Measurements from ENCODE around the gene SRC.
A peak's percentile ranks its signal among the peaks of the same experiment; 100 is the strongest.

Gene SRC

DNA sequence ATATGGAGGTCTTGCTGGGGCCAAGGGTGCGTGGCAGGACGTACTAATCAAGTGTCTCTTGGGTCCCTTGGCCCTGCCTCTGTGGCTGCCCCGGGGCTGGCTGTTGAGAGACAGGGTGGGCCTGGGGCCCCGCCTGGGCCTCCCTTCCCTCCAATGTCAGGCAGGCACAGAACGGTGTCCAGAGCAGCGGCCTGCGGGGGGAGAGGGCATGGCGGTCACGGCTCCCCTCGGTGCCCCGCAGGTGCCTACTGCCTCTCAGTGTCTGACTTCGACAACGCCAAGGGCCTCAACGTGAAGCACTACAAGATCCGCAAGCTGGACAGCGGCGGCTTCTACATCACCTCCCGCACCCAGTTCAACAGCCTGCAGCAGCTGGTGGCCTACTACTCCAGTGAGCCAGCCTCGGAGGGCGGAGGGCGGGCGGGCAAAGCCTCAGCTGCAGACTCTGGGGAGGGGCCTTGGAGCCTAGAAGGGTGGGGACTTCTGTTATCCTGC lies 50.0 kb downstream of the SRC start:
- no peak for DNase-seq (ENCODE audit: low read depth in 2 of 2)

DNA sequence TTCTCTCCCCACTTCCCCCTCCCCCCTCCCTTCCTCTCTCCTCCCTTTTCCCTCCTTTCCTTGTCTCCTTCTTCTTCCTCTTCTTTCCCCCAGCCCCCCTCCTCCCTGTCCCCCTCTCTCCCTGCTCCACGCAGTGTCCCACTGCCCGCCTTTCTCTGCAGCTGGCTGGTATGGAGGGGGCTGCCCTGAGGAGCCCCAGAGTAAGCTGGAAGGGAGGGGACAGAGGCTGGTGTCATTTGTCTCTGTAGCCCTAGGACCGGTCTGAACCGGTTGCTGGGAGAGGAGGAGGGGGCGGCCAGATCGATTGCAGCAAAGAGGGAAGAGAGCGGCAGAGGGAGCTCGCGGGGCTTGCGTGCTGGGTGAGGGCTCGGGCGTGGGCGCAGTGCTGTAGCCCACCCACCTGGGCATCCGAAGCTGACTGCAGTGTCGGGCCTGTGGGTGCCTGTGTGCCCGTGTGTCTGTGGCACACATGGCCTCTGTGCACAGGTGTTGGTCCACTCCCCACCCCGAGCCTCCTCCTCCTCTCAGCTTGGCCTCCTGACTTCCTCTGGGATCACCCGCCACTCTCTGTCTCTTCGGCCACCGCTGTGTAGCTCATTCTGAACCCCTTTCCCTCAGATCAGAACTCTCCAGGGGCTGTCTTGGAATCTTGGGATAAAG lies 50.6 kb downstream of the SRC start:
- no peak for DNase-seq (ENCODE audit: low read depth in 2 of 2)

DNA sequence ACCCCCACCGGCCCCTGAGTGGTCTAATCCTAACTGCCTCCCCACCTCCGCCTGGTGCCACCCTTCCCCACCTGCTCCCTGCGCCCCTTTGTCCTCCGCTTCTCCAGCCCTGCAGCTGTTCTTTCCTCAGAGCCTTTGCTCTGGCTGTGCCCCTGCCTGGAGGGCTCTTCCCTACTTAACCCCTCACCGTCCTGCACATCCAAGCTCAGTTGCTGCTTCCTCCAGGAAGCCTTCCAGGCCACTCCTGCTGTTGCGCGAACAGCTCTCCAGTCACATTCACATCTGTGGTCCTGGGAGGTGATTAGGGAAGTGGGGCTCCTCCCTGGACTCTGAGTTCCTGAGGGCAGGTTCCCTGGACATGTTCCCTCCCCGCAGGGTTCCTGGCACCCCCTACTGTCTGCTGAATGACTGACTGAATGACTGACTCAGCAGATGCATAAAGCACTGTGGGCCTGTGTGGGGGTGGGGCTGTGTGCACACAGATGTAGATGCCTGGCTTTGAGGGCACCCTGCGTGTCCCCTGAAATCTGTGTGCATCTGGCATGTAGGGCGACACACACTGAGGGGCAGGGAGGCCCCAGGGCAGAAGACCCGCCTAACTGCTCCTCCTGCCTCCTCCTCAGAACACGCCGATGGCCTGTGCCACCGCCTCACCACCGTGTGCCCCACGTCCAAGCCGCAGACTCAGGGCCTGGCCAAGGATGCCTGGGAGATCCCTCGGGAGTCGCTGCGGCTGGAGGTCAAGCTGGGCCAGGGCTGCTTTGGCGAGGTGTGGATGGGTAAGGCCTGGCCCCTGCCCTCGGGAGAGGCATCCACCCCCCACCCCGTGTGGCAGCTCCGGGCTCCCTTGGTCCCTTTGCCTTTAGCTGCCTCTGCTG lies 51.4 kb downstream of the SRC start:
- no peak for DNase-seq (ENCODE audit: low read depth in 2 of 2)

GRCh38 chr20:37397954-37398749 lies 52.2 kb downstream of the SRC start:
- DNase-seq (ENCODE audit: low read depth in 2 of 2), result no peak

- no peak for DNase-seq (ENCODE audit: low read depth in 2 of 2)
These were observed 53.0 kb downstream of the SRC start for GRCh38 chr20:37398750-37399621.

GRCh38 chr20:37401282-37401929 lies 55.5 kb downstream of the SRC start:
- no peak for DNase-seq (ENCODE audit: low read depth in 2 of 2)

DNA sequence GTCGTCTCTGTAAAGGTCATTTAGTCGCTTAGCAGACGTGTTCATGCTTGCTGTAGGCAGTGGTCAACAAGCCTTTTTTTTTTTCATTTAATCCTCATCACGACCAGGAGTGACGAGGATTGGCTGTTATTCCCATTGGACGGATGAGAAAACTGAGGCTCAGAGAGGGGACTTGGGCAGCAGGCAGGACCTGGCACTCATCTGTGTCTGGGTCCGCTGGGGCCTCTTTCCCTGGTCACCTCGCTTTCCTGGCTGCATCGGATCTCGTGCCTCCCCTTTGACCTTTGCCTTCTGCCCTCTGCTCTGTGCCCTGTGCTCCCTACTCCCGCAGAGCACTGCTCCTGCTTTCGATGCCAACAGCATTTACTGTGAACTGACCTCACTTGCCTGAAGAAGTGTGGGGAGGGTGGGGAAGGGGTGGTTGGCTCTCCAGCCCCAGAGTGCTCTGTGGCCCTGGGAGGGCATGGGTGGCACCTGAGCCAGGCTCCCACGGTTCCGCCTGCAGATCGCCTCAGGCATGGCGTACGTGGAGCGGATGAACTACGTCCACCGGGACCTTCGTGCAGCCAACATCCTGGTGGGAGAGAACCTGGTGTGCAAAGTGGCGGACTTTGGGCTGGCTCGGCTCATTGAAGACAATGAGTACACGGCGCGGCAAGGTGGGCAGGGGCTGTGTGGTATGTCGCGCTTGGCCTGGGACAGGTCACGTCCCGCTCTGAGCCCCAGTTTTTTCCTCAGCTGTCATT lies 56.2 kb downstream of the SRC start:
- DNase-seq (ENCODE audit: low read depth in 2 of 2), result no peak

DNA sequence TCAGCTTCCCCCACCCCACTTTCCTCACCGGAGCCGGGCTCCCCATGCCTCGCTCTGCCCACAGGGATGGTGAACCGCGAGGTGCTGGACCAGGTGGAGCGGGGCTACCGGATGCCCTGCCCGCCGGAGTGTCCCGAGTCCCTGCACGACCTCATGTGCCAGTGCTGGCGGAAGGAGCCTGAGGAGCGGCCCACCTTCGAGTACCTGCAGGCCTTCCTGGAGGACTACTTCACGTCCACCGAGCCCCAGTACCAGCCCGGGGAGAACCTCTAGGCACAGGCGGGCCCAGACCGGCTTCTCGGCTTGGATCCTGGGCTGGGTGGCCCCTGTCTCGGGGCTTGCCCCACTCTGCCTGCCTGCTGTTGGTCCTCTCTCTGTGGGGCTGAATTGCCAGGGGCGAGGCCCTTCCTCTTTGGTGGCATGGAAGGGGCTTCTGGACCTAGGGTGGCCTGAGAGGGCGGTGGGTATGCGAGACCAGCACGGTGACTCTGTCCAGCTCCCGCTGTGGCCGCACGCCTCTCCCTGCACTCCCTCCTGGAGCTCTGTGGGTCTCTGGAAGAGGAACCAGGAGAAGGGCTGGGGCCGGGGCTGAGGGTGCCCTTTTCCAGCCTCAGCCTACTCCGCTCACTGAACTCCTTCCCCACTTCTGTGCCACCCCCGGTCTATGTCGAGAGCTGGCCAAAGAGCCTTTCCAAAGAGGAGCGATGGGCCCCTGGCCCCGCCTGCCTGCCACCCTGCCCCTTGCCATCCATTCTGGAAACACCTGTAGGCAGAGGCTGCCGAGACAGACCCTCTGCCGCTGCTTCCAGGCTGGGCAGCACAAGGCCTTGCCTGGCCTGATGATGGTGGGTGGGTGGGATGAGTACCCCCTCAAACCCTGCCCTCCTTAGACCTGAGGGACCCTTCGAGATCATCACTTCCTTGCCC lies 57.4 kb downstream of the SRC start:
- DNase-seq (ENCODE audit: low read depth in 2 of 2), result no peak

- no peak for DNase-seq (ENCODE audit: low read depth in 2 of 2)
These were observed 58.5 kb downstream of the SRC start for GRCh38 chr20:37404461-37404890.

DNA sequence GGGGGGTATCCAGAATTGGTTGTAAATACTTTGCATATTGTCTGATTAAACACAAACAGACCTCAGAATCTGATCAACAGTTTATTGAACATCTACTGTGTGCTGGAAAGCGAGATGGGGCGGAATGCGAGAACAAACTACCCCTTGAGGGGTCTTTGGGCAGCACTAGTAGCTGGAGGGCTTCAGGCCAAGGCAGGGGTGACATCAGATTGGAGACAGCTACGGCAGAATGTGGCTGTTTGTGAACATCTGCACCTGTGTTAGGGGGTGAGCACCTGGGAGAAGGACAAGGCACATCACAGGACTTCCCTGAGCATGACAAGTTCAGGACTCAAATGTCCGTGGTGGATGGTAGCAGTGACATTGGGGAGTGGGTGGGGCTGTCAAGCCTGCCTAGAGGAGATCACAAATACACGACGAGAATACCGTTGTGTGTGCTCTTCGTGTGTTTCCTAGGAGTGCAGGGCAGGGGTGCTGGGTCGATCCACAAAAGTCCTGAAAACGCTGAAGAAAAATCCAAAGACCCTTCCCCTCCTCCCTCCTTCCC lies 59.5 kb downstream of the SRC start:
- no peak for DNase-seq (ENCODE audit: low read depth in 2 of 2)

- peak; percentile 20 to 27 for DNase-seq (ENCODE audit: low read depth in 2 of 2)
These were observed 60.4 kb downstream of the SRC start for GRCh38 chr20:37406010-37406998.

DNA sequence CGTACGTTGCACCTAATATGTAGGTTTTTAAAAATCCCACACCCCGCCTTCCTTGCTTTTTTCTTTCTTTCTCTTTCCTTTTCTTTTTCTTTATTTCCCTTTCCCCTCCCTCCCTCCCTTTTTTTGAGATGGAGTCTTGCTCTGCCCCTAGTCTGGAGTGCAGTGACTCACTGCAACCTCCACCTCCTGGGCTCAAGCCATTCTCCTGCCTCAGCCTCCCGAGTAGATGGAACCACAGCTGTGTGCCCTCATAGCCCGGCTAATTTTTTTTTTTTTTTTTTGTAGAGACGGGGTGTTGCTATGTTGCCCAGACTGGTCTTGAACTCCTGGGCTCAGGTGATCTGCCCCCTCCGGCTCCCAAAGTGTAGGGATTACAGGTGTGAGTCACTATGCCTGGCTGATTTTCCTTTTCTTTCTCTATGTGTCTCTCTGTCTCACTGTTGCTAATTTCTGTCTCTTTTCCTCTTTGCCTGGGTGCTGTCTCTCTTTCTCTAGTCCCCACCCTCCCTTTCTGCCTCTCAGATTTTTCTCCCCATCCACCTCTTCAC lies 61.2 kb downstream of the SRC start:
- no peak for DNase-seq (ENCODE audit: low read depth in 2 of 2)

DNA sequence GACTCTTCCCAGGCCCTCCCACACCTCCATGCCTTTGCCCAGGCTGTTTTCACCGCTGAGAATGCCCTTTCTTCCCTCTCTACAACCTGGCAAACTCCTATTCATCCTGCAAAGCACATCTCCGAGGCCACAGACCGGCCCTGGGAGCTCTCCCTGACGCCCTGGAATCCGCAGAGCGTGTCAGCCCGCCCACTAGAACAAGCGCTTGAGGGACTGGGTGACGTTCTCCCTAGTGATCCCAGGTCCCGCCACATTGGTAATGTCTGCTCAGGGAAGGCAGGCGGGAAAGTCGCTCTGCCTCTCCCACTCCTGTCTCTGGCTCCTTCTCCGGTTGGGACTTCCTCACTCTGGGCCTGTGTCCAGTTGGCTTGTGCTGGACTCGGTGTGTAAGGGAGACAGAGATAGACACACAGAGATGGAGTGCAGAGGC lies 61.6 kb downstream of the SRC start:
- no peak for DNase-seq (ENCODE audit: low read depth in 2 of 2)

DNA sequence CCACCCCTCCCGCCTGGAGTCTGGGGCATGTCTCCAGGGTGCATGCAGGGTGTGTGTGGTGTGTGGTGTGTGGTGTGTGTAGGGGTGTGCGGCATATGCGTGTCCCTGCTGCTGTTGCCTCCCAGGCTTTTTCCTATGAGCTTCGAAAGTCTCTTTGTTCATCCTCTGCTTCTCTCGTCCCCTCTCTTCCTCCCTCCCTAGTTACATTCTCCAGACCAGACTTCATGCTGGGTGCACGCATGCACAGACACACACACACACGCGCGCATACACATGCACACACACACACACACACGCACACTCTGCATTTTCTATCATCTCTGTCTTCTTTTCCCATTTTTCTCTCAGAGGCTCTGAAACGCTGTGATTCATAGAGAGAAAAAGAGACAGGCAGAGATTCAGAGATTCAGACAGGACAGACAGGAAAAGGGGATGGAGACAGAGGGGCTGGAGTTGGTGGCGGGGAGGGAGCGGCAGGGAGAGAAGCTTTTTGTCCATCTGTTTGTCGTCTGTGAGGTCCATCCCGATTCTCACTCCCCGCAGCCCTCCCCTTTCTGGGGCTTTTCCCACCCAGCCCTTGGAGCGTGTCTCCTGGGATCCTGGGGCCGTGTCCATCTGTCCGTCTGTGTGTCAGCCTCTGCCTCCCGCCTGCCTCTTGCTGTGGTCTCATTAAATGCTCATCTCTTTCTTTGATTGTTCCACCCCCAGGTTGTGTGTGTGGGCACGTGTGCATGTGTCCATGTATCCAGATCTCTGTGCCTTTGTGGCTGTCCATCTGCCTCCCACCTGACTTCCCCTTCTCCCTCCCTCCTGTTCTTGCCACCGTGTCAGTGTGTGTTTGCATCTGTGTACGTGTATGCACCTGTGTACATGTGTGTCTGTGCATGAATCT lies 62.6 kb downstream of the SRC start:
- DNase-seq (ENCODE audit: low read depth in 2 of 2), result no peak

DNA sequence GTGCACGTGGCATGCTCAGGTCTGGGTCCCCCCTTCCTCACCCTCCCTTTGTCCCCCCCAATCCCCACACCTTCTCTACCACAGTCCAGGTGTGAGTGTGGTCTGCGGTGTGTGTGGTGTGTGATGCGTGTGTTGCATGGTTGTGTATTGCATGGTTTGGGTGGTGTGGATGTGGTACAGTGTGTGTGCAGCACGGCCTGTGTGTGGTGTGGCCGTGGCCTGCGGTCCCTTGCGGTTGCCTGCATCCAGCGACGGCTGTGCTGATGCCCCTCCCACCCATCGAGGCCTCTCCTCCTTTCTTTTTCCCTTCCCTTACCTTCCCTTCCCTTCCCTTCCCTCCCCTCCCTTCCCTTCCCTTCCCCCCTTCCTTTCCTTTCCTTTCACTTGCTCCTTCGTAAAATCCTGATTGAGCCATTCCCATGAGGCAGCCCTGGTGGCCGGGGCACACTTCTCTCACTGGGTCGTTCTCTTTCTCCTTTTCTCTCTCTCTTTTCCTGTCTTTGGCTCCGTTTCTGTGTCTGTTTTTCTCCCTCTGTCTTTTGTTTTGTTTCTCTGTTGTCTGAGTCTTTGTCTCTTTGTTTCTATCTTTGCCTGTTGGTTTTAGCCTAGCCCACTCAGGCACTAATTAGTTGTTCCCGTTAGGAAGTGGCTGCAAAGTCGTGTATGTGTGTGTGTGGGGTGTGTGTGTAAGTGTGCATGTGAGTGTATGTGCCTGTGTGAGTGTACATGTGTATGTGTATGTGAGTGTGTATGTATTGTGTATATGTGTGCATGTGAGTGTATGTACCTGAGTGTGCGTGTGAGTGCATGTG lies 65.7 kb downstream of the SRC start:
- no peak for DNase-seq (ENCODE audit: low read depth in 2 of 2)
